ENCODE results near the gene SEMA5A. TPM values are rescaled to one million over a fixed set of nuclear protein-coding genes. Genes with fewer than 3 reads are reported as not detected.
"Not testable (repeated sequence)": the region's sequence is repeated elsewhere in the genome, so short reads cannot be mapped to it uniquely, and the experiment has no call there.

SEMA5A gene
- total and polyA plus RNA-seq, 7 donors = 0.24 to 3.9 (median 0.66) TPM

DNA sequence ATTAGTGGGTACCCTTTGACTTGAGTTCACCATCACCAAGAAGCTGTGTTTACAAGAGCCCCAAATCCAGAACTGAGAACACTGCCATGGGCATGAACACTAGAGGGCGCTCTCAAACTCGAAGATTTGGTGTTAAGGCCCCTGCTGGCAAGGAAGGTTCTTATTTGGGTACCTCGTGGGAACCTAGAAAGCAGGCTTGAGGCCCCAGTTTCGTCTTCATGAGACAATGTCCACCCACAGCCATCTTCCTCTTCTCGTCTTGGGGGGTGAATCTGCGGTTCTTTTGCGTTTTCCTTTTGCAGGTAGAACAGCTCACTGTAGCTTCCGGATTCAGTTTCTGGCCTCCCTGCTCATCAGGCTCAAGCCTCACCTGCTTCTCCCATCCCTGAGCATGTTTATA, 184.0 kb downstream of the SEMA5A start:
- Histone ChIP-seq H3K4me1 (no peaks in the 10 kb centered on the region), H3K36me3 (ENCODE audit: insufficient read depth in 1 of 2, low read depth in 1 of 2) (no peaks in the 10 kb centered on the region), H3K4me3 (no peak overlapping the region), H3K27ac (no peak overlapping the region), H3K9me3 (no peaks in the 10 kb centered on the region), H3K27me3 (ENCODE audit: insufficient read depth in 3 of 3, low read length in 2 of 3) (no peaks in the 10 kb centered on the region)
- peak in 2 of 4 donors; percentile 61 for ATAC-seq
- intact Hi-C loops (cut with DNase I) = loop anchor here (2.0 to 5.0 kb wide), 2 partner anchors 180 to 183 kb away; no protein-coding TSS in a partner anchor
- TF ChIP-seq, protein P1, sequence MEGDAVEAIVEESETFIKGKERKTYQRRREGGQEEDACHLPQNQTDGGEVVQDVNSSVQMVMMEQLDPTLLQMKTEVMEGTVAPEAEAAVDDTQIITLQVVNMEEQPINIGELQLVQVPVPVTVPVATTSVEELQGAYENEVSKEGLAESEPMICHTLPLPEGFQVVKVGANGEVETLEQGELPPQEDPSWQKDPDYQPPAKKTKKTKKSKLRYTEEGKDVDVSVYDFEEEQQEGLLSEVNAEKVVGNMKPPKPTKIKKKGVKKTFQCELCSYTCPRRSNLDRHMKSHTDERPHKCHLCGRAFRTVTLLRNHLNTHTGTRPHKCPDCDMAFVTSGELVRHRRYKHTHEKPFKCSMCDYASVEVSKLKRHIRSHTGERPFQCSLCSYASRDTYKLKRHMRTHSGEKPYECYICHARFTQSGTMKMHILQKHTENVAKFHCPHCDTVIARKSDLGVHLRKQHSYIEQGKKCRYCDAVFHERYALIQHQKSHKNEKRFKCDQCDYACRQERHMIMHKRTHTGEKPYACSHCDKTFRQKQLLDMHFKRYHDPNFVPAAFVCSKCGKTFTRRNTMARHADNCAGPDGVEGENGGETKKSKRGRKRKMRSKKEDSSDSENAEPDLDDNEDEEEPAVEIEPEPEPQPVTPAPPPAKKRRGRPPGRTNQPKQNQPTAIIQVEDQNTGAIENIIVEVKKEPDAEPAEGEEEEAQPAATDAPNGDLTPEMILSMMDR (IDR thresholded peaks at IDR 0.05) = peak; percentile 59
- peak in 1 of 2 donors; percentile 18 for DNase-seq
- whole genome bisulfite sequencing, 3 donors = 53 to 57% (median 57%) methylated on average over 8 of the region's 8 CpGs

DNA sequence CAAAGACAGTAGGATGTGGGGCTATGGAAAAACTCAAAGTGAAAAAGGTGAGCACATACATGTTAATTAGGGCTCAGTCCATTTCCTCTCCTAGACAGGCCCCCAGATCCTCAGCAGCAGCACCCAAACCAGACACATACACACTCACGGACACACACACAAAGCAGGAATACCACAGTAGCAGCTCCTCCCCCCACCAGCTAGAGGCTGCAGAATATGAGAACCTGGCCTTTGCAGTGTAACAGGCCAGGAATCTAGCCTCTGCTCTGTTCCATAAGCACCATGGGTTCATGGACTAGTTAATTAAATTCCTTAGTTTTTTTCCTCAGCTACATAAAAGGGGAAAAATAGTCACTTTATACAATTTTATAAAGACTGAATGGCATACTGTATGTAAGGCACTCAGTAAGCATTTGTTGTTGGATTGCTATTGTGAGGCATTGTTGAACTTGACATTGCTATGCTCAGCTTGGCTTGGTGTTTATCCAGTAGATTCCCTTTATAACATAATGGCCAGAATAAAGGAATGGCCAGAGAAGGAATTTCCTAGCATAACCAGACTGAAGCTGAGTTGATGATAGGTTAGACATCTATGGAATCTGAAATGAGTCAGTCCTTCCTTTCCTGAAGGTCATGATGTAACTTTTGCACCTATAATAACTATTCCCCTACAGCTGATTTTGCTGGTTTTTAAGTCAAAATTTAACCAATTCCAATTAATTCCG, 186.8 kb downstream of the SEMA5A start:
- no peaks in the 10 kb centered on the region for H3K4me1 ChIP-seq
- DNase-seq (no peak), ATAC-seq (no peak)
- no peaks in the 10 kb centered on the region for H3K9me3 ChIP-seq
- 77 to 92% (median 79%) methylated on average over 2 of the region's 2 CpGs for WGBS, 3 donors
- H3K27ac ChIP-seq = no peak overlapping the region
- H3K4me3 ChIP-seq = no peak overlapping the region
- TF ChIP-seq, protein P1 (IDR thresholded peaks at IDR 0.05) = no peak
- no peaks in the 10 kb centered on the region for H3K36me3 ChIP-seq (ENCODE audit: insufficient read depth in 1 of 2, low read depth in 1 of 2)
- intact Hi-C loops (cut with DNase I) = no loop called here
- peaks cover 0 to 3% (median 0%) of the 10 kb centered on the region in 3 donors for H3K27me3 ChIP-seq (ENCODE audit: insufficient read depth in 3 of 3, low read length in 2 of 3)

DNA sequence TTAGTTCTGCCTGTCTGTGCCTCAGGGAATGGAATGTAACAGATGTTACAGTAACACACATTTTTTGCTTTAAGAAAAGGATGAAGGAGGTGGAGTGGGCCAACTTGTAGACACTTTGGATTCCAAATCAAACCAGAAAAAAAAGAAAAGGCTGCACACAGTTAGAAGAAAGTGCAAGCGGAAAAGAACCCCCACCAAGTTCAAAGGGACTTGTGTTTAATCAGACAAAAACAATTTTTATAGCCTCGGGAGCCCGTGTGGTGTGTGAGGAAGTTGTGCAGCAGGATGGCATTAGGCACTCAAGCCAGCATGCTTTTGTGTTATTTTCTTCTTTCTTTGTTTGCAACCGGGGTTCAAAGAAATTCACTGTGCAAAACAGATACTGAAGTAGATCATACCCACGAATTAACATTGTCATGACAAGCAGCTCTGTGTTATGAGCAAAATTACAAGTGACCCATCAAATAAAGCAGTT, 189.5 kb downstream of the SEMA5A start:
- Histone ChIP-seq H3K4me1 (no peaks in the 10 kb centered on the region), H3K4me3 (no peak overlapping the region), H3K27ac (no peak overlapping the region), H3K36me3 (ENCODE audit: insufficient read depth in 1 of 2, low read depth in 1 of 2) (no peaks in the 10 kb centered on the region), H3K27me3 (ENCODE audit: insufficient read depth in 3 of 3, low read length in 2 of 3) (peaks cover 0 to 3% (median 0%) of the 10 kb centered on the region in 3 donors), H3K9me3 (no peaks in the 10 kb centered on the region)
- TF ChIP-seq, protein P1 (IDR thresholded peaks at IDR 0.05) = no peak
- DNase-seq = no peak
- 36 to 48% (median 44%) methylated on average over 5 of the region's 5 CpGs for WGBS, 3 donors
- intact Hi-C loops (cut with DNase I) = no loop called here
- ATAC-seq = no peak

DNA sequence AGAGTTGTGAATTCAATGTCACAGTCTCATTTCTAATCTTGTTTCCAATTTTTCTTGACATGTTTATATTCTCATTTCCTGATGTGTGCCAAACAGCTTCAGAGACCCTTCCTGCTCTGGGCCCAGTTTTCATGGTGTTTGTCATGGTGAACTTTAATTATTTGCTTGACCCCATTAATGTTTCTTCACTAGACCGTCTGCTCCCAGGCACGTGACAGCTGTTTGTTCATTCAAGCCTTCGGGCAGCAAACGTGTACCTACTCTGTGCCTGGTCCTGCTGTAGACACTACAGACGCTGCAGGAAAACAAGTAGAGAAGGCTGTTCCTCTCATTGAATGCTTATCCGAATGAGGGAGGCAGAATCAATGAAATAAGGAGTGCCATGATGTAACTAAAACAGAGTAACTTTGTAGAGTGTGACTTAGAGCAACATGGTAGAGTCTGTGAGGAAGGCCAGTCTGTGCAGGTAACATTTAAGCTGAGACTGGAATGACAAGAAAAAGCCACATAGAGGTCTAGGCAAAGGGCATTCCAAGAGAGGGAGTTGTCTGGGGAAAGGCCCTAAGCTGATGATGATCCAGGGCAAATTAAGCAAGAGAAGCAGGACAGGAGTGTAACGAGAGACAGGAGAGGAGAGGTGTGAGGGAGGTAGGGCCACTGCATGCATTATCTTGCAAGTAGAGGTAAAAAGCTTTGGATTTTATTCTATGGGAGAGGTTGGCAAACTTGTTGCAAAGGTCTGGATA, 191.4 kb downstream of the SEMA5A start:
- intact Hi-C loops (cut with DNase I) = no loop called here
- Histone ChIP-seq H3K27me3 (ENCODE audit: insufficient read depth in 3 of 3, low read length in 2 of 3) (peaks cover 0 to 3% (median 0%) of the 10 kb centered on the region in 3 donors), H3K9me3 (no peaks in the 10 kb centered on the region), H3K4me1 (no peaks in the 10 kb centered on the region), H3K36me3 (ENCODE audit: insufficient read depth in 1 of 2, low read depth in 1 of 2) (no peaks in the 10 kb centered on the region), H3K4me3 (no peak overlapping the region), H3K27ac (no peak overlapping the region)
- DNase-seq (no peak), ATAC-seq (no peak)
- TF ChIP-seq, protein P1 (IDR thresholded peaks at IDR 0.05) = no peak
- 63 to 81% (median 67%) methylated on average over 7 of the region's 7 CpGs for WGBS, 3 donors

DNA sequence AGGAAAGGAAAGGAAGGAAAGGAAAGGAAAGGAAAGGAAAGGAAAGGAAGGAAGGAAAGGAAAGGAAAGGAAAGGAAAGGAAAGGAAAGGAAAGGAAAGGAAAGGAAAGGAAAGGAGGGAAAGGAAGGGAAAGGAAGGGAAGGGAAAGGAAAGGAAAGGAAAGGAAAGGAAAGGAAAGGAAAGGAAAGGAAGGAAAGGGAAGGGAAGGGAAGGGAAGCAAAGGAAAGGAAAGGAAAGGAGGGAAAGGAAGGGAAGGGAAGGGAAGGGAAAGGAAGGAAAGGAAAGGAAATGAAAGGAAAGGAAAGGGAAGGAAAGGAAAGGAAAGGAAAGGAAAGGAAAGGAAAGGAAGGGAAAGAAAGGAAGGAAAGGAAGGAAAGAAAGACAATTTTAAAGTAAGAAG, 192.8 kb downstream of the SEMA5A start:
- DNase-seq; H3K27me3 ChIP-seq (ENCODE audit: insufficient read depth in 3 of 3, low read length in 2 of 3); H3K36me3 ChIP-seq (ENCODE audit: insufficient read depth in 1 of 2, low read depth in 1 of 2); intact Hi-C loops (cut with DNase I); ATAC-seq; H3K4me1 ChIP-seq; H3K27ac ChIP-seq; H3K4me3 ChIP-seq; H3K9me3 ChIP-seq: not testable (repeated sequence)
